ENCODE measurements around the gene DAD1.
A peak's percentile ranks its signal among the peaks of the same experiment; 100 is the strongest.
"Not testable (repeated sequence)": the region's sequence is repeated elsewhere in the genome, so short reads cannot be mapped to it uniquely, and the experiment has no call there.

The DAD1 gene

GRCh38 chr14:22598896-22599244 is 9.8 kb upstream of the DAD1 start:
- peak overlapping the region; percentile 82 for H3K27ac ChIP-seq (ENCODE audit: low read length)
- peaks cover 6 to 17% of the 10 kb centered on the region in 2 donors for H3K4me1 ChIP-seq (ENCODE audit: control insufficient read depth in 1 of 2, insufficient read depth in 2 of 2, low read length in 2 of 2)
- H3K4me3 ChIP-seq (ENCODE audit: low read depth in 1 of 2, low read length in 2 of 2), result peak overlapping the region; percentile 81 to 95
- no peaks in the 10 kb centered on the region for H3K9me3 ChIP-seq (ENCODE audit: control insufficient read depth in 1 of 2, low read length in 2 of 2)
- H3K36me3 ChIP-seq (ENCODE audit: control insufficient read depth in 1 of 2, insufficient read depth in 2 of 2, low read length in 2 of 2), result peaks cover 23 to 25% of the 10 kb centered on the region in 2 donors
- H3K27me3 ChIP-seq (ENCODE audit: low read depth, low read length), result no peaks in the 10 kb centered on the region

- Histone ChIP-seq H3K4me1 (ENCODE audit: control insufficient read depth in 1 of 2, insufficient read depth in 2 of 2, low read length in 2 of 2) (peaks cover 6 to 17% of the 10 kb centered on the region in 2 donors), H3K9me3 (ENCODE audit: control insufficient read depth in 1 of 2, low read length in 2 of 2) (no peaks in the 10 kb centered on the region), H3K27me3 (ENCODE audit: low read depth, low read length) (no peaks in the 10 kb centered on the region), H3K36me3 (ENCODE audit: control insufficient read depth in 1 of 2, insufficient read depth in 2 of 2, low read length in 2 of 2) (peaks cover 17 to 19% of the 10 kb centered on the region in 2 donors), H3K4me3 (ENCODE audit: low read depth in 1 of 2, low read length in 2 of 2) (peak within 1 kb of the TSS; percentile 81 to 95), H3K27ac (ENCODE audit: low read length) (peak within 1 kb of the TSS; percentile 82)
Observed at GRCh38 chr14:22598099-22598895, 9.3 kb upstream of the DAD1 start, which contains the start of gene ABHD4. Gene ABHD4, plus strand, starts transcription at chr14:22598300. Its CDS starts 7 bp downstream, at chr14:22598307.

GRCh38 chr14:22597771-22598098 is 8.7 kb upstream of the DAD1 start:
- peaks cover 6 to 17% of the 10 kb centered on the region in 2 donors for H3K4me1 ChIP-seq (ENCODE audit: control insufficient read depth in 1 of 2, insufficient read depth in 2 of 2, low read length in 2 of 2)
- H3K27ac ChIP-seq (ENCODE audit: low read length), result peak overlapping the region; percentile 76

GRCh38 chr14:22597265-22597664 is 8.2 kb upstream of the DAD1 start:
- peaks cover 6 to 17% of the 10 kb centered on the region in 2 donors for H3K4me1 ChIP-seq (ENCODE audit: control insufficient read depth in 1 of 2, insufficient read depth in 2 of 2, low read length in 2 of 2)
- H3K9me3 ChIP-seq (ENCODE audit: control insufficient read depth in 1 of 2, low read length in 2 of 2), result no peaks in the 10 kb centered on the region
- H3K27ac ChIP-seq (ENCODE audit: low read length), result no peak overlapping the region
- H3K4me3 ChIP-seq (ENCODE audit: low read depth in 1 of 2, low read length in 2 of 2), result peak overlapping the region; percentile 81 to 95
- peaks cover 8 to 9% of the 10 kb centered on the region in 2 donors for H3K36me3 ChIP-seq (ENCODE audit: control insufficient read depth in 1 of 2, insufficient read depth in 2 of 2, low read length in 2 of 2)
- no peaks in the 10 kb centered on the region for H3K27me3 ChIP-seq (ENCODE audit: low read depth, low read length)

More at GRCh38 chr14:22597771-22598098, 8.7 kb upstream of the DAD1 start:
- H3K4me3 ChIP-seq (ENCODE audit: low read depth in 1 of 2, low read length in 2 of 2), result peak overlapping the region; percentile 81 to 95
- H3K9me3 ChIP-seq (ENCODE audit: control insufficient read depth in 1 of 2, low read length in 2 of 2), result no peaks in the 10 kb centered on the region
- H3K27me3 ChIP-seq (ENCODE audit: low read depth, low read length), result no peaks in the 10 kb centered on the region
- peaks cover 13 to 14% of the 10 kb centered on the region in 2 donors for H3K36me3 ChIP-seq (ENCODE audit: control insufficient read depth in 1 of 2, insufficient read depth in 2 of 2, low read length in 2 of 2)

GRCh38 chr14:22596354-22596879 is 7.4 kb upstream of the DAD1 start:
- Histone ChIP-seq H3K4me3 (ENCODE audit: low read depth in 1 of 2, low read length in 2 of 2) (no peak overlapping the region), H3K36me3 (ENCODE audit: control insufficient read depth in 1 of 2, insufficient read depth in 2 of 2, low read length in 2 of 2) (peaks cover 0 to under 1% of the 10 kb centered on the region in 2 donors), H3K9me3 (ENCODE audit: control insufficient read depth in 1 of 2, low read length in 2 of 2) (no peaks in the 10 kb centered on the region), H3K27me3 (ENCODE audit: low read depth, low read length) (no peaks in the 10 kb centered on the region), H3K4me1 (ENCODE audit: control insufficient read depth in 1 of 2, insufficient read depth in 2 of 2, low read length in 2 of 2) (peaks cover 6 to 17% of the 10 kb centered on the region in 2 donors), H3K27ac (ENCODE audit: low read length) (no peak overlapping the region)

- Histone ChIP-seq H3K27me3 (ENCODE audit: low read depth, low read length) (no peaks in the 10 kb centered on the region), H3K27ac (ENCODE audit: low read length) (no peak overlapping the region), H3K4me1 (ENCODE audit: control insufficient read depth in 1 of 2, insufficient read depth in 2 of 2, low read length in 2 of 2) (peaks cover 5 to 17% of the 10 kb centered on the region in 2 donors), H3K36me3 (ENCODE audit: control insufficient read depth in 1 of 2, insufficient read depth in 2 of 2, low read length in 2 of 2) (peaks cover 0 to 4% of the 10 kb centered on the region in 2 donors), H3K9me3 (ENCODE audit: control insufficient read depth in 1 of 2, low read length in 2 of 2) (no peaks in the 10 kb centered on the region), H3K4me3 (ENCODE audit: low read depth in 1 of 2, low read length in 2 of 2) (no peak overlapping the region)
Observed at GRCh38 chr14:22594156-22594716, 5.2 kb upstream of the DAD1 start.

- H3K27ac ChIP-seq (ENCODE audit: low read length), result no peak overlapping the region
- no peaks in the 10 kb centered on the region for H3K9me3 ChIP-seq (ENCODE audit: control insufficient read depth in 1 of 2, low read length in 2 of 2)
- no peak overlapping the region for H3K4me3 ChIP-seq (ENCODE audit: low read depth in 1 of 2, low read length in 2 of 2)
- peaks cover 0 to 4% of the 10 kb centered on the region in 2 donors for H3K36me3 ChIP-seq (ENCODE audit: control insufficient read depth in 1 of 2, insufficient read depth in 2 of 2, low read length in 2 of 2)
- no peaks in the 10 kb centered on the region for H3K27me3 ChIP-seq (ENCODE audit: low read depth, low read length)
- peaks cover 3 to 12% of the 10 kb centered on the region in 2 donors for H3K4me1 ChIP-seq (ENCODE audit: control insufficient read depth in 1 of 2, insufficient read depth in 2 of 2, low read length in 2 of 2)
Observed at GRCh38 chr14:22593601-22594000, 4.6 kb upstream of the DAD1 start.

- peaks cover 4 to 16% of the 10 kb centered on the region in 2 donors for H3K4me1 ChIP-seq (ENCODE audit: control insufficient read depth in 1 of 2, insufficient read depth in 2 of 2, low read length in 2 of 2)
- H3K4me3 ChIP-seq (ENCODE audit: low read depth in 1 of 2, low read length in 2 of 2), result no peak overlapping the region
- no peaks in the 10 kb centered on the region for H3K9me3 ChIP-seq (ENCODE audit: control insufficient read depth in 1 of 2, low read length in 2 of 2)
- no peak overlapping the region for H3K27ac ChIP-seq (ENCODE audit: low read length)
- H3K36me3 ChIP-seq (ENCODE audit: control insufficient read depth in 1 of 2, insufficient read depth in 2 of 2, low read length in 2 of 2), result peaks cover 0 to 4% of the 10 kb centered on the region in 2 donors
- H3K27me3 ChIP-seq (ENCODE audit: low read depth, low read length), result no peaks in the 10 kb centered on the region
Observed at GRCh38 chr14:22593189-22593588, 4.2 kb upstream of the DAD1 start.

- no peaks in the 10 kb centered on the region for H3K9me3 ChIP-seq (ENCODE audit: control insufficient read depth in 1 of 2, low read length in 2 of 2)
- H3K27me3 ChIP-seq (ENCODE audit: low read depth, low read length), result no peaks in the 10 kb centered on the region
- peaks cover 0 to 4% of the 10 kb centered on the region in 2 donors for H3K36me3 ChIP-seq (ENCODE audit: control insufficient read depth in 1 of 2, insufficient read depth in 2 of 2, low read length in 2 of 2)
- peak overlapping the region; percentile 76 to 97 for H3K4me3 ChIP-seq (ENCODE audit: low read depth in 1 of 2, low read length in 2 of 2)
- H3K27ac ChIP-seq (ENCODE audit: low read length), result peak overlapping the region; percentile 99
- H3K4me1 ChIP-seq (ENCODE audit: control insufficient read depth in 1 of 2, insufficient read depth in 2 of 2, low read length in 2 of 2), result peaks cover 17 to 34% of the 10 kb centered on the region in 2 donors
Observed at GRCh38 chr14:22588526-22589095, 413 bp downstream of the DAD1 start.

GRCh38 chr14:22587677-22588422 is 1.2 kb downstream of the DAD1 start:
- not testable (repeated sequence) for H3K36me3 ChIP-seq (ENCODE audit: control insufficient read depth in 1 of 2, insufficient read depth in 2 of 2, low read length in 2 of 2); H3K9me3 ChIP-seq (ENCODE audit: control insufficient read depth in 1 of 2, low read length in 2 of 2); H3K27me3 ChIP-seq (ENCODE audit: low read depth, low read length)
- Histone ChIP-seq H3K4me1 (ENCODE audit: control insufficient read depth in 1 of 2, insufficient read depth in 2 of 2, low read length in 2 of 2) (peaks cover 17 to 34% of the 10 kb centered on the region in 2 donors), H3K27ac (ENCODE audit: low read length) (peak overlapping the region; percentile 99), H3K4me3 (ENCODE audit: low read depth in 1 of 2, low read length in 2 of 2) (peak overlapping the region; percentile 76 to 97)

- H3K4me3 ChIP-seq (ENCODE audit: low read depth in 1 of 2, low read length in 2 of 2), result no peak overlapping the region
- H3K36me3 ChIP-seq (ENCODE audit: control insufficient read depth in 1 of 2, insufficient read depth in 2 of 2, low read length in 2 of 2), result peaks cover 0 to 4% of the 10 kb centered on the region in 2 donors
- peaks cover 17 to 34% of the 10 kb centered on the region in 2 donors for H3K4me1 ChIP-seq (ENCODE audit: control insufficient read depth in 1 of 2, insufficient read depth in 2 of 2, low read length in 2 of 2)
- H3K27ac ChIP-seq (ENCODE audit: low read length), result no peak overlapping the region
- H3K9me3 ChIP-seq (ENCODE audit: control insufficient read depth in 1 of 2, low read length in 2 of 2), result no peaks in the 10 kb centered on the region
- no peaks in the 10 kb centered on the region for H3K27me3 ChIP-seq (ENCODE audit: low read depth, low read length)
Observed at GRCh38 chr14:22587247-22587646, 1.8 kb downstream of the DAD1 start.
